C4-2B (cell line): Measurements from ENCODE around the gene ARHGEF33.

Source experiments
- ZFX ChIP-seq: fragments of 450-650 bp; IDR thresholded peaks from 2 replicates; pipeline ENCODE4 v1.6.1; 2017
- TF ChIP-seq, protein P1 (sequence below): fragments of 450-650 bp; conservative IDR thresholded peaks from 2 replicates; pipeline ENCODE4 v1.5.1; 2017; ENCODE audit warnings: mild to moderate bottlenecking

DNA sequence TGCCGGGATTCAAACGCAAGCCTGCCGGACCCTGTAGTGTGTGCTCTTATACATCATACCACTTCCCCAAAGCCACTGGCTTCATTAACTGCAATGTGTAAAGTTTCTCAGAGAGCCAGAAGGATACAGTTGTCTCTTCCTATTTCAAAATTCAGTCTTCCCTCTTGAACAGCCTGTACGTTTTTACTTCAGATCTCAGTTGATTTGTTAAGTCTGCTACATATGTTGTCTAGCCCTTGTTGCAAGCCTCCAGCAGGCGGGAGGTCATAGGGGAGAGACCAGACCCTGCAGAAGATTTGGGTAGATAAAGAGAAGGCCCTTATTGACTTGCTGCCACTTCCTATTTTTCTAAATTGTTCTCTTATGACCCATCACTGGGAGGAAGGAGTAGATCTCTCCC, 56.2 kb downstream of the ARHGEF33 start:
- TF ChIP-seq, protein P1, sequence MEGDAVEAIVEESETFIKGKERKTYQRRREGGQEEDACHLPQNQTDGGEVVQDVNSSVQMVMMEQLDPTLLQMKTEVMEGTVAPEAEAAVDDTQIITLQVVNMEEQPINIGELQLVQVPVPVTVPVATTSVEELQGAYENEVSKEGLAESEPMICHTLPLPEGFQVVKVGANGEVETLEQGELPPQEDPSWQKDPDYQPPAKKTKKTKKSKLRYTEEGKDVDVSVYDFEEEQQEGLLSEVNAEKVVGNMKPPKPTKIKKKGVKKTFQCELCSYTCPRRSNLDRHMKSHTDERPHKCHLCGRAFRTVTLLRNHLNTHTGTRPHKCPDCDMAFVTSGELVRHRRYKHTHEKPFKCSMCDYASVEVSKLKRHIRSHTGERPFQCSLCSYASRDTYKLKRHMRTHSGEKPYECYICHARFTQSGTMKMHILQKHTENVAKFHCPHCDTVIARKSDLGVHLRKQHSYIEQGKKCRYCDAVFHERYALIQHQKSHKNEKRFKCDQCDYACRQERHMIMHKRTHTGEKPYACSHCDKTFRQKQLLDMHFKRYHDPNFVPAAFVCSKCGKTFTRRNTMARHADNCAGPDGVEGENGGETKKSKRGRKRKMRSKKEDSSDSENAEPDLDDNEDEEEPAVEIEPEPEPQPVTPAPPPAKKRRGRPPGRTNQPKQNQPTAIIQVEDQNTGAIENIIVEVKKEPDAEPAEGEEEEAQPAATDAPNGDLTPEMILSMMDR: no peak
- no peak for TF ChIP-seq ZFX
